Measurements from ENCODE around the gene GJA8.

GRCh38 chr1:147891088-147891487 lies 11.5 kb upstream of the GJA8 start:
- TF ChIP-seq, protein P1, sequence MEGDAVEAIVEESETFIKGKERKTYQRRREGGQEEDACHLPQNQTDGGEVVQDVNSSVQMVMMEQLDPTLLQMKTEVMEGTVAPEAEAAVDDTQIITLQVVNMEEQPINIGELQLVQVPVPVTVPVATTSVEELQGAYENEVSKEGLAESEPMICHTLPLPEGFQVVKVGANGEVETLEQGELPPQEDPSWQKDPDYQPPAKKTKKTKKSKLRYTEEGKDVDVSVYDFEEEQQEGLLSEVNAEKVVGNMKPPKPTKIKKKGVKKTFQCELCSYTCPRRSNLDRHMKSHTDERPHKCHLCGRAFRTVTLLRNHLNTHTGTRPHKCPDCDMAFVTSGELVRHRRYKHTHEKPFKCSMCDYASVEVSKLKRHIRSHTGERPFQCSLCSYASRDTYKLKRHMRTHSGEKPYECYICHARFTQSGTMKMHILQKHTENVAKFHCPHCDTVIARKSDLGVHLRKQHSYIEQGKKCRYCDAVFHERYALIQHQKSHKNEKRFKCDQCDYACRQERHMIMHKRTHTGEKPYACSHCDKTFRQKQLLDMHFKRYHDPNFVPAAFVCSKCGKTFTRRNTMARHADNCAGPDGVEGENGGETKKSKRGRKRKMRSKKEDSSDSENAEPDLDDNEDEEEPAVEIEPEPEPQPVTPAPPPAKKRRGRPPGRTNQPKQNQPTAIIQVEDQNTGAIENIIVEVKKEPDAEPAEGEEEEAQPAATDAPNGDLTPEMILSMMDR (IDR thresholded peaks at IDR 0.05; ENCODE audit: low read depth, low read length, missing input control): no peak
- TF ChIP-seq, protein P2, sequence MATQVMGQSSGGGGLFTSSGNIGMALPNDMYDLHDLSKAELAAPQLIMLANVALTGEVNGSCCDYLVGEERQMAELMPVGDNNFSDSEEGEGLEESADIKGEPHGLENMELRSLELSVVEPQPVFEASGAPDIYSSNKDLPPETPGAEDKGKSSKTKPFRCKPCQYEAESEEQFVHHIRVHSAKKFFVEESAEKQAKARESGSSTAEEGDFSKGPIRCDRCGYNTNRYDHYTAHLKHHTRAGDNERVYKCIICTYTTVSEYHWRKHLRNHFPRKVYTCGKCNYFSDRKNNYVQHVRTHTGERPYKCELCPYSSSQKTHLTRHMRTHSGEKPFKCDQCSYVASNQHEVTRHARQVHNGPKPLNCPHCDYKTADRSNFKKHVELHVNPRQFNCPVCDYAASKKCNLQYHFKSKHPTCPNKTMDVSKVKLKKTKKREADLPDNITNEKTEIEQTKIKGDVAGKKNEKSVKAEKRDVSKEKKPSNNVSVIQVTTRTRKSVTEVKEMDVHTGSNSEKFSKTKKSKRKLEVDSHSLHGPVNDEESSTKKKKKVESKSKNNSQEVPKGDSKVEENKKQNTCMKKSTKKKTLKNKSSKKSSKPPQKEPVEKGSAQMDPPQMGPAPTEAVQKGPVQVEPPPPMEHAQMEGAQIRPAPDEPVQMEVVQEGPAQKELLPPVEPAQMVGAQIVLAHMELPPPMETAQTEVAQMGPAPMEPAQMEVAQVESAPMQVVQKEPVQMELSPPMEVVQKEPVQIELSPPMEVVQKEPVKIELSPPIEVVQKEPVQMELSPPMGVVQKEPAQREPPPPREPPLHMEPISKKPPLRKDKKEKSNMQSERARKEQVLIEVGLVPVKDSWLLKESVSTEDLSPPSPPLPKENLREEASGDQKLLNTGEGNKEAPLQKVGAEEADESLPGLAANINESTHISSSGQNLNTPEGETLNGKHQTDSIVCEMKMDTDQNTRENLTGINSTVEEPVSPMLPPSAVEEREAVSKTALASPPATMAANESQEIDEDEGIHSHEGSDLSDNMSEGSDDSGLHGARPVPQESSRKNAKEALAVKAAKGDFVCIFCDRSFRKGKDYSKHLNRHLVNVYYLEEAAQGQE (IDR thresholded peaks at IDR 0.05): no peak
- no peak for TF ChIP-seq YY1 (IDR thresholded peaks at IDR 0.05)
- TF ChIP-seq, protein P3, sequence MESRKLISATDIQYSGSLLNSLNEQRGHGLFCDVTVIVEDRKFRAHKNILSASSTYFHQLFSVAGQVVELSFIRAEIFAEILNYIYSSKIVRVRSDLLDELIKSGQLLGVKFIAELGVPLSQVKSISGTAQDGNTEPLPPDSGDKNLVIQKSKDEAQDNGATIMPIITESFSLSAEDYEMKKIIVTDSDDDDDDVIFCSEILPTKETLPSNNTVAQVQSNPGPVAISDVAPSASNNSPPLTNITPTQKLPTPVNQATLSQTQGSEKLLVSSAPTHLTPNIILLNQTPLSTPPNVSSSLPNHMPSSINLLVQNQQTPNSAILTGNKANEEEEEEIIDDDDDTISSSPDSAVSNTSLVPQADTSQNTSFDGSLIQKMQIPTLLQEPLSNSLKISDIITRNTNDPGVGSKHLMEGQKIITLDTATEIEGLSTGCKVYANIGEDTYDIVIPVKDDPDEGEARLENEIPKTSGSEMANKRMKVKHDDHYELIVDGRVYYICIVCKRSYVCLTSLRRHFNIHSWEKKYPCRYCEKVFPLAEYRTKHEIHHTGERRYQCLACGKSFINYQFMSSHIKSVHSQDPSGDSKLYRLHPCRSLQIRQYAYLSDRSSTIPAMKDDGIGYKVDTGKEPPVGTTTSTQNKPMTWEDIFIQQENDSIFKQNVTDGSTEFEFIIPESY (IDR thresholded peaks at IDR 0.05): no peak
- no peak for TF ChIP-seq HNF4G (IDR thresholded peaks at IDR 0.05)
